HEK293 (cell line): ENCODE data around the gene RSKR.

ENCODE experiments used
- GLIS1 ChIP-seq: fragments of 450-650 bp; formaldehyde crosslinking; IDR thresholded peaks from 2 replicates; pipeline ENCODE4 v1.5.1; 2016; ENCODE audit warnings: missing biosample characterization, missing genetic modification characterization
- IKZF3 ChIP-seq: fragments of 450-650 bp; IDR thresholded peaks from 2 replicates; pipeline ENCODE4 v1.5.0; 2018; ENCODE audit warnings: missing biosample characterization, mild to moderate bottlenecking, missing genetic modification characterization, moderate library complexity
- KLF1 ChIP-seq: fragments of 450-650 bp; formaldehyde crosslinking; IDR thresholded peaks from 2 replicates; pipeline ENCODE4 v1.5.1; 2016; ENCODE audit warnings: missing biosample characterization, missing genetic modification characterization
- KLF10 ChIP-seq: fragments of 450-650 bp; IDR thresholded peaks from 2 replicates; pipeline ENCODE4 v1.5.1; 2018; ENCODE audit warnings: missing biosample characterization, mild to moderate bottlenecking, missing genetic modification characterization
- MZF1 ChIP-seq: fragments of 450-650 bp; formaldehyde crosslinking; IDR thresholded peaks from 2 replicates; pipeline ENCODE4 v1.5.1; 2017; ENCODE audit warnings: missing biosample characterization, missing genetic modification characterization, borderline replicate concordance
- SCRT2 ChIP-seq: fragments of 450-650 bp; formaldehyde crosslinking; IDR thresholded peaks from 2 replicates; pipeline ENCODE4 v1.5.1; 2016; ENCODE audit warnings: missing biosample characterization, missing genetic modification characterization
- TCF7L2 ChIP-seq: IDR thresholded peaks from 2 replicates; pipeline ENCODE4 v1.6.1; 2011; ENCODE audit warnings: low read depth, mild to moderate bottlenecking, inconsistent platforms, low read length, moderate library complexity, borderline replicate concordance
- TSHZ1 ChIP-seq: fragments of 450-650 bp; formaldehyde crosslinking; IDR thresholded peaks from 2 replicates; pipeline ENCODE4 v1.5.1; 2016; ENCODE audit warnings: missing biosample characterization, missing genetic modification characterization, borderline replicate concordance
- YY2 ChIP-seq: fragments of 450-650 bp; formaldehyde crosslinking; IDR thresholded peaks from 2 replicates; pipeline ENCODE4 v1.5.1; 2016; ENCODE audit warnings: missing biosample characterization, missing genetic modification characterization
- ZBTB1 ChIP-seq: fragments of 450-650 bp; formaldehyde crosslinking; IDR thresholded peaks from 2 replicates; pipeline ENCODE4 v1.5.1; 2016; ENCODE audit warnings: missing biosample characterization, missing genetic modification characterization
- ZBTB10 ChIP-seq: fragments of 450-650 bp; formaldehyde crosslinking; IDR thresholded peaks from 2 replicates; pipeline ENCODE4 v1.5.1; 2016; ENCODE audit warnings: missing biosample characterization, missing genetic modification characterization
- ZBTB17 ChIP-seq: fragments of 450-650 bp; formaldehyde crosslinking; IDR thresholded peaks from 2 replicates; pipeline ENCODE4 v1.5.1; 2016; ENCODE audit warnings: missing biosample characterization, missing genetic modification characterization
- ZBTB26 ChIP-seq: fragments of 450-650 bp; formaldehyde crosslinking; optimal IDR thresholded peaks from 2 replicates; pipeline ENCODE3; 2016; ENCODE audit warnings: missing biosample characterization, mild to moderate bottlenecking, missing genetic modification characterization
- ZBTB8A ChIP-seq: fragments of 450-650 bp; formaldehyde crosslinking; IDR thresholded peaks from 2 replicates; pipeline ENCODE4 v1.5.1; 2016; ENCODE audit warnings: missing biosample characterization, missing genetic modification characterization
- ZFP41 ChIP-seq: fragments of 450-650 bp; formaldehyde crosslinking; IDR thresholded peaks from 2 replicates; pipeline ENCODE4 v1.5.1; 2016; ENCODE audit warnings: missing biosample characterization, missing genetic modification characterization, borderline replicate concordance
- ZNF184 ChIP-seq: fragments of 450-650 bp; IDR thresholded peaks from 2 replicates; pipeline ENCODE4 v1.5.1; 2018; ENCODE audit warnings: missing biosample characterization, mild to moderate bottlenecking, missing genetic modification characterization
- ZNF221 ChIP-seq: fragments of 450-650 bp; formaldehyde crosslinking; IDR thresholded peaks from 2 replicates; pipeline ENCODE4 v1.5.1; 2017; ENCODE audit warnings: missing biosample characterization, missing genetic modification characterization, borderline replicate concordance
- ZNF23 ChIP-seq: fragments of 450-650 bp; formaldehyde crosslinking; IDR thresholded peaks from 2 replicates; pipeline ENCODE4 v1.5.1; 2016; ENCODE audit warnings: missing biosample characterization, missing genetic modification characterization, borderline replicate concordance
- ZNF48 ChIP-seq: fragments of 450-650 bp; formaldehyde crosslinking; IDR thresholded peaks from 2 replicates; pipeline ENCODE4 v1.5.1; 2016; ENCODE audit warnings: missing biosample characterization, missing genetic modification characterization
- ZNF548 ChIP-seq: fragments of 450-650 bp; formaldehyde crosslinking; IDR thresholded peaks from 2 replicates; pipeline ENCODE4 v1.5.1; 2016; ENCODE audit warnings: missing biosample characterization, missing genetic modification characterization
- ZNF610 ChIP-seq: fragments of 450-650 bp; formaldehyde crosslinking; IDR thresholded peaks from 2 replicates; pipeline ENCODE4 v1.5.1; 2016; ENCODE audit warnings: missing biosample characterization, missing genetic modification characterization, borderline replicate concordance
- ZNF629 ChIP-seq: fragments of 450-650 bp; formaldehyde crosslinking; IDR thresholded peaks from 2 replicates; pipeline ENCODE4 v1.5.1; 2017; ENCODE audit warnings: missing biosample characterization, missing genetic modification characterization
- ZNF677 ChIP-seq: fragments of 450-650 bp; IDR thresholded peaks from 2 replicates; pipeline ENCODE4 v1.5.0; 2018; ENCODE audit warnings: missing biosample characterization, mild to moderate bottlenecking, missing genetic modification characterization, moderate library complexity
- ZNF692 ChIP-seq: fragments of 450-650 bp; formaldehyde crosslinking; IDR thresholded peaks from 2 replicates; pipeline ENCODE4 v1.5.1; 2016; ENCODE audit warnings: missing biosample characterization, missing genetic modification characterization
- ZNF701 ChIP-seq: fragments of 450-650 bp; formaldehyde crosslinking; IDR thresholded peaks from 2 replicates; pipeline ENCODE4 v1.5.1; 2016; ENCODE audit warnings: missing biosample characterization, missing genetic modification characterization
- ZNF707 ChIP-seq: fragments of 450-650 bp; formaldehyde crosslinking; IDR thresholded peaks from 2 replicates; pipeline ENCODE4 v1.5.1; 2016; ENCODE audit warnings: missing biosample characterization, missing genetic modification characterization
- ZNF785 ChIP-seq: fragments of 450-650 bp; formaldehyde crosslinking; IDR thresholded peaks from 2 replicates; pipeline ENCODE4 v1.5.1; 2016; ENCODE audit warnings: missing biosample characterization, missing genetic modification characterization
- ZNF791 ChIP-seq: fragments of 450-650 bp; formaldehyde crosslinking; IDR thresholded peaks from 2 replicates; pipeline ENCODE4 v1.5.1; 2016; ENCODE audit warnings: missing biosample characterization, missing genetic modification characterization
- ZSCAN5A ChIP-seq: fragments of 450-650 bp; formaldehyde crosslinking; IDR thresholded peaks from 2 replicates; pipeline ENCODE4 v1.5.1; 2016; ENCODE audit warnings: missing biosample characterization, missing genetic modification characterization

Gene RSKR

GRCh38 chr17:28644787-28645575 is 31.0 kb upstream of the RSKR start, which contains the start of gene BLTP2 (continued):
- TF ChIP-seq TSHZ1 (tag by site-specific recombination) (no peak), ZNF548 (tag by site-specific recombination) (no peak), ZNF221 (tag by site-specific recombination) (no peak), ZBTB10 (peak; percentile 85; the same call in 1 of the 2 replicates), ZBTB26 (peak; percentile 97), ZBTB17 (tag by site-specific recombination) (peak; percentile 61), GLIS1 (tag by site-specific recombination) (peak; percentile 50; the same call in 1 of the 2 replicates), KLF10 (tag by site-specific recombination) (peak; percentile 83), ZNF677 (no peak), ZNF629 (tag by site-specific recombination) (no peak), ZNF48 (tag by site-specific recombination) (no peak), IKZF3 (tag by site-specific recombination) (no peak), YY2 (tag by site-specific recombination) (no peak), ZSCAN5A (no peak), ZNF23 (tag by site-specific recombination) (no peak), ZBTB1 (tag by site-specific recombination) (no peak), ZNF785 (tag by site-specific recombination) (no peak), ZNF610 (tag by site-specific recombination) (0 out of 2 replicates have a peak, but pooled peaks have one; percentile 37), MZF1 (tag by site-specific recombination) (0 out of 2 replicates have a peak, but pooled peaks have one; percentile 13), ZNF692 (tag by site-specific recombination) (peak; percentile 78), ZFP41 (tag by site-specific recombination) (no peak), ZNF701 (no peak), SCRT2 (tag by site-specific recombination) (no peak), ZNF707 (tag by site-specific recombination) (no peak), ZNF791 (no peak), TCF7L2 (no peak), KLF1 (tag by site-specific recombination) (peak; percentile 92), ZNF184 (no peak), ZBTB8A (tag by site-specific recombination) (peak; percentile 84)
